A673 (cell line): Measurements from ENCODE around the gene CDAN1. TPM values are rescaled to one million over a fixed set of nuclear protein-coding genes. Genes with fewer than 3 reads are reported as not detected.

Experiments
- BruUV-seq: library from RNA; stranded (reverse); fragments of 400-500 nt; replicated peaks from 2 replicates; lab custom pipeline; 2021; lab: Mats Ljungman, UMichigan
- CTCF ChIA-PET: fragments of 300-600 bp; sonication (Branson Sonifier 250); formaldehyde crosslinking; loops from one replicate; lab custom pipeline; 2022; ENCODE audit warnings: antibody characterized with exemption; lab: Charles Lee
- POLR2A ChIA-PET: fragments of 300-600 bp; sonication (Branson Sonifier 250); formaldehyde crosslinking; loops from one replicate; lab custom pipeline; 2022; ENCODE audit warnings: antibody characterized with exemption; ENCODE audit not compliant: low non-redundant PET; lab: Charles Lee
- DNase-seq: peaks from one replicate; pipeline ENCODE4 v3.0.0-alpha.2; 2015; ENCODE audit warnings: low spot score
- H3K27ac ChIP-seq: fragments of 200-600 bp; sonication (generic); 2 replicates; pipeline ENCODE4 v1.5.1; 2016; ENCODE audit warnings: mixed run types, low read depth, mild to moderate bottlenecking, mixed read lengths, antibody characterized with exemption, low read length; ENCODE audit not compliant: poor library complexity, severe bottlenecking
- H3K27me3 ChIP-seq: fragments of 200-600 bp; sonication (generic); replicated peaks from 2 replicates; pipeline ENCODE4 v1.6.1; 2017; ENCODE audit warnings: mixed run types, low read depth, mild to moderate bottlenecking, mixed read lengths, antibody characterized with exemption, low read length; ENCODE audit not compliant: insufficient read depth, poor library complexity
- H3K36me3 ChIP-seq: fragments of 200-600 bp; sonication (generic); 2 replicates; pipeline ENCODE4 v1.6.1; 2016; ENCODE audit warnings: mixed run types, mild to moderate bottlenecking, mixed read lengths, antibody characterized with exemption, low read length; ENCODE audit not compliant: insufficient read depth, poor library complexity, severe bottlenecking
- H3K4me1 ChIP-seq: fragments of 200-600 bp; sonication (generic); 2 replicates; pipeline ENCODE4 v1.6.1; 2017; ENCODE audit warnings: mixed run types, mild to moderate bottlenecking, mixed read lengths, antibody characterized with exemption, low read length; ENCODE audit not compliant: insufficient read depth, poor library complexity, severe bottlenecking
- H3K4me3 ChIP-seq: fragments of 200-600 bp; sonication (generic); 2 replicates; pipeline ENCODE4 v1.5.1; 2016; ENCODE audit warnings: low read depth, mixed run types, mild to moderate bottlenecking, mixed read lengths, low read length; ENCODE audit not compliant: poor library complexity, severe bottlenecking
- H3K9me3 ChIP-seq: fragments of 200-600 bp; sonication (generic); 2 replicates; pipeline ENCODE4 v1.6.1; 2016; ENCODE audit warnings: mixed run types, low read depth, mild to moderate bottlenecking, mixed read lengths, antibody characterized with exemption, low read length; ENCODE audit not compliant: poor library complexity, severe bottlenecking
- EZH2 ChIP-seq: fragments of 200-600 bp; sonication (generic); IDR thresholded peaks from 2 replicates; pipeline ENCODE4 v1.6.1; 2017; ENCODE audit warnings: borderline replicate concordance, low read depth, mild to moderate bottlenecking, mixed read lengths, antibody characterized with exemption, low read length; ENCODE audit not compliant: poor library complexity, severe bottlenecking
- intact Hi-C: fragments of 100-400 bp; cut with micrococcal nuclease; formaldehyde crosslinking; loops from one replicate; pipeline ENCODE4 v1.10.0; 2022; ENCODE audit not compliant: unreplicated experiment
- total RNA-seq: library from RNA; stranded (reverse); gene quantifications from 2 replicates; pipeline ENCODE4 v1.2.3, GENCODE V29; 2021
- TF ChIP-seq, protein P1 (sequence below): fragments of 300-800, 200-600 bp; sonication (generic); conservative IDR thresholded peaks from 2 replicates; pipeline ENCODE4 v1.5.1; 2017; ENCODE audit warnings: low read depth, mild to moderate bottlenecking, antibody characterized with exemption, low read length, moderate library complexity, mixed read lengths

The CDAN1 gene
- total RNA-seq, 1 experiment from 2014 or later, result 29.5 TPM

DNA sequence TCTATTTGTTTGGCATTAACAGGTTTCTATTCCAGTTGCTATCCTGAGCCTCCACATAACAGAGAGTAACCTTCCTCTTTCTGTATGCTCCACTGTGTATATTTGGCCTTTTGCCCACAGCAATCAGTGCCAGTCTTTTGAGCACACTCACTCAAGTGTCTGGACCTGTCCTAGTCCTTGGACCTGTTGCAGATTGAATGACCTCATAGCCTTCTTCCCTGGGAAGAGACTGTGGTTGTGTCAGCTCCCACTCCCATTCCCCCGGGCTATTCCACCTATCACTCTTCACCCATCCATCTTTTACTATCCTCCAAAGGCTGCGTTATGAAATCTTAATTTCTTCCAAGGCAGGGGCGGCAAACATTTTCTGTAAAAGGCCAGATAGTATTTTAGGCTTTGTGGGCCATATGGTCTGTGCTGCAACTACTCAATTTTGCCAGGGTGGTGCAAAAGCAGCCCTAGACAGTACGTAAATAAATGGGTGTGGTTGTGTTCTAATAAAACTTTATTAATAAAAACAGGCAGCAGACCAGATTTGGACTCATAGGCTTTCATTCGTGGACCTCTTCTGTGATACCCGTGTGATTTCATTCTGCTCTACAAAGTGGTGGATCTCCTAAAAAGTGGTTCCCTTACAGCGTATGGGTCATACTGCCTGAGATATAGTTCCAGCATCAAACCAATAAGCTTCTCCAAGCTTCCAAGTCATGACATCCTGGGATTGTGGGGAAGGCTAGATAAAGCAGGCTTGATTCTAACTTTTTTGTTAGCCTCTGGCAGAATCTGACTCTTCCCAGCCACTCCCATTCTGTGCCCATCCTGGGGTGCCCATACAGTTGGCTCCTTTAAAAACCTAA is 57.4 kb downstream of the CDAN1 start:
- Histone ChIP-seq H3K9me3 (no peaks in the 10 kb centered on the region), H3K4me3 (no peak overlapping the region), H3K4me1 (no peaks in the 10 kb centered on the region), H3K27ac (no peak overlapping the region), H3K27me3 (no peaks in the 10 kb centered on the region), H3K36me3 (peaks cover 17% of the 10 kb centered on the region)
- BruUV-seq, result no TSS peak
- CTCF ChIA-PET, result no interaction called here
- intact Hi-C loops, result no loop called here
- DNase-seq, result no peak
- POLR2A ChIA-PET, result no interaction called here
- TF ChIP-seq EZH2, result no peak
- TF ChIP-seq, protein P1, sequence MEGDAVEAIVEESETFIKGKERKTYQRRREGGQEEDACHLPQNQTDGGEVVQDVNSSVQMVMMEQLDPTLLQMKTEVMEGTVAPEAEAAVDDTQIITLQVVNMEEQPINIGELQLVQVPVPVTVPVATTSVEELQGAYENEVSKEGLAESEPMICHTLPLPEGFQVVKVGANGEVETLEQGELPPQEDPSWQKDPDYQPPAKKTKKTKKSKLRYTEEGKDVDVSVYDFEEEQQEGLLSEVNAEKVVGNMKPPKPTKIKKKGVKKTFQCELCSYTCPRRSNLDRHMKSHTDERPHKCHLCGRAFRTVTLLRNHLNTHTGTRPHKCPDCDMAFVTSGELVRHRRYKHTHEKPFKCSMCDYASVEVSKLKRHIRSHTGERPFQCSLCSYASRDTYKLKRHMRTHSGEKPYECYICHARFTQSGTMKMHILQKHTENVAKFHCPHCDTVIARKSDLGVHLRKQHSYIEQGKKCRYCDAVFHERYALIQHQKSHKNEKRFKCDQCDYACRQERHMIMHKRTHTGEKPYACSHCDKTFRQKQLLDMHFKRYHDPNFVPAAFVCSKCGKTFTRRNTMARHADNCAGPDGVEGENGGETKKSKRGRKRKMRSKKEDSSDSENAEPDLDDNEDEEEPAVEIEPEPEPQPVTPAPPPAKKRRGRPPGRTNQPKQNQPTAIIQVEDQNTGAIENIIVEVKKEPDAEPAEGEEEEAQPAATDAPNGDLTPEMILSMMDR, result no peak

DNA sequence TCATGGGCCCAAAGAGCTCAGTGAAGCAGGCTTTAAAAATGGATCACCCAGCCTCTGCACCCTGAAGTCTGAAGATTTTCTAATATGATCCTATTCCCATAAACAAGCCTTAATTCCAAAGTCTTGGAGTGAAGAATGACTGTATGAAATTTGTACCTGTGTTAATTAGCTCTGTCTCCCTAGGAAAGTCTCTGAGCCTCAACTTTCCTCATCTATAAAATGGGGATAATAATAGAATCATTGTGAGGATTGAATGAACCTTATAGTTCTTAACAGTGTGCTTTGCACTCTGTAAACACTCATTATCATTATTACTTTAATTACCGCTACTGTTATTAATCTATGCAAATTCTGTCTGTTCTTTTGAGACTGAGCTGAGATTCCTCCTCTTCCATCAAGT is 61.9 kb downstream of the CDAN1 start:
- H3K36me3 ChIP-seq, result peaks cover 5% of the 10 kb centered on the region

DNA sequence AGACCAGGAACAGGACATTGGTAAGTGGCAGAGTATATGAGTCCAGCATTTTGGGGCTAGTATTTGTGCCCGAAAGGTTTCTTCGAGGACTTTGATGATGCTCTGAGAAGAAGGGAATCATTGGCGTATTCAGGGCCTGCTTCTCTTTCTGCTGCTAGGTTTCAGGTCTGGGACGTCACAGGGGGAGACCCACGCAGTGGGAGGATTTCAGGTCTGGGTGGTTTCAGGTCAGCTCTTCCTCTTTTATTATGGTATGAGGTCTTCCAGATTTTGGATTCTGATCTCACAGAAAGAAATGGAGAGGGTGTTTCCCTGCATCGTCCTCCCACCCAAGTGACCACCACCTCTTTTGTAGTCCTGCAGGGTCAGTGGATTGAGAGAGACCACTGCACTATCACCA is 62.5 kb downstream of the CDAN1 start:
- peaks cover 4% of the 10 kb centered on the region for H3K4me1 ChIP-seq
- BruUV-seq, result no TSS peak
- intact Hi-C loops, result no loop called here
- DNase-seq, result no peak
- POLR2A ChIA-PET, result interaction anchor here (0.6 kb wide), 1 partner anchor 25 kb away, joined by 13 read pairs; no protein-coding TSS in a partner anchor
- H3K27ac ChIP-seq, result no peak overlapping the region
- no peak for TF ChIP-seq EZH2
- TF ChIP-seq, protein P1, result no peak
- no peaks in the 10 kb centered on the region for H3K9me3 ChIP-seq
- no peak overlapping the region for H3K4me3 ChIP-seq
- H3K27me3 ChIP-seq, result no peaks in the 10 kb centered on the region
- H3K36me3 ChIP-seq, result peaks cover 5% of the 10 kb centered on the region
- CTCF ChIA-PET, result no interaction called here

More for the DNA sequence above, 61.9 kb downstream of the CDAN1 start:
- H3K4me1 ChIP-seq, result peaks cover 4% of the 10 kb centered on the region
- ChIA-PET CTCF (no interaction called here), POLR2A (no interaction called here)
- intact Hi-C loops, result no loop called here
- H3K9me3 ChIP-seq, result no peaks in the 10 kb centered on the region
- no peak overlapping the region for H3K4me3 ChIP-seq
- H3K27ac ChIP-seq, result no peak overlapping the region
- H3K27me3 ChIP-seq, result no peaks in the 10 kb centered on the region
- TF ChIP-seq, protein P1, result no peak
- TF ChIP-seq EZH2, result no peak
- DNase-seq, result no peak
- no TSS peak for BruUV-seq

Other genes starting within 250 kb of the CDAN1 start
- 98.1 and 102 TPM in 2 replicates for gene ZNF106, start 246.0 kb downstream of the CDAN1 start, total RNA-seq
- 112 and 124 TPM in 2 replicates for gene SNAP23, start 241.5 kb downstream of the CDAN1 start, total RNA-seq
- 28.7 and 32.7 TPM in 2 replicates for gene LRRC57, start 188.3 kb downstream of the CDAN1 start, total RNA-seq
- 39.5 and 44.1 TPM in 2 replicates for gene HAUS2, start 188.3 kb downstream of the CDAN1 start, total RNA-seq
- 12.0 and 16.4 TPM in 2 replicates for gene STARD9, start 161.5 kb downstream of the CDAN1 start, total RNA-seq
- gene TTBK2, start 183.7 kb upstream of the CDAN1 start, total RNA-seq, result 14.9 and 15.8 TPM in 2 replicates